Measurements from ENCODE around the gene SDC3. TPM values are rescaled to one million over a fixed set of nuclear protein-coding genes. Genes with fewer than 3 reads are reported as not detected.

SDC3 gene
- total RNA-seq, 1 donor from 2014 or later, result 0.71 TPM

- Mint-ChIP-seq H3K27ac (no peak overlapping the region), H3K27me3 (peaks cover 15% of the 10 kb centered on the region), H3K36me3 (ENCODE audit: low read depth) (no peaks in the 10 kb centered on the region), H3K4me1 (no peaks in the 10 kb centered on the region), H3K4me3 (no peak overlapping the region), H3K9me3 (no peaks in the 10 kb centered on the region)
- no peak for TF ChIP-seq CTCF (IDR thresholded peaks at IDR 0.05)
- ChIA-PET CTCF (no interaction called here), POLR2A (interaction anchor here (0.6 kb wide), 1 partner anchor 113 kb away, joined by 3 read pairs; no protein-coding TSS in a partner anchor)
- ATAC-seq (ENCODE audit: low read depth) (no peak), DNase-seq (no peak)
- intact Hi-C loops (cut with micrococcal nuclease), result loop anchor here (10.0 kb wide), 1 partner anchor 1681 kb away; the partner anchor contains the start of genes MECR and PTPRU
Measured at GRCh38 chr1:30916296-30916695, 7.7 kb upstream of the SDC3 start.

DNA sequence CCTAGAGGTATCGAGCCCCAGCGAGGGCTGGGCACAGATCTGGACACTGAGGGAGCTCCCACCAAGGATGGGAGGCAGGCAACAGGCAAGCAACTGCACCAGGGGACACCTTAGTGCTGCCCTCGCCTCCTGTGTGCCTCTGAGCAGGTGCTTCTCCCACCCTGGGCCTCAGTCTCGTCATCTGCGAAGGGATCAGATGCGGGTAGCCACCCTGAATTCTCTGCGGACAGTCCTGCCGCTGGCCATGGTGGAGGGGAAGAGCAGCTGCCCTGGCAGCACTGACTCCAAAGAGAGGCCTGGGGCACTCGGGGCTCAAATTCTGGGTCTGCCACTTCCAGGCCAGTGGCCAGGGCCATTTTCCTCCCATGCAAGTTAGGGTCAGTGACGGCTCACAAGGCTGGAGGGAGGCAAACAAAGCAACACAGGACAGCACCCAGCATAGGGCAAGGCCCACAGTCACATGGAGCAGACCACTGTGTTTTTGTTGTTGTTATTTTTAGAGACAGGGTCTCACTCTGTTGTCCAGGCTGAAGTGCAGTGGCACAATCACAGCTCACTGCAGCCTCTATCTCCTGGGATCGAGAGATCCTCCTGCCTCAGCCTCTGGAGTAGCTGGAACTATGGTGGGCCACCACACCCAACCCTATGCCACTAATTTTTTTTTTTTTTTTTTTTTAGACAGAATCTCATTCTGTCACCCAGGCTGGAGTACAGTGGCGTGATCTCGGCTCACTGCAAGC lies 7.1 kb upstream of the SDC3 start:
- no peak overlapping the region for H3K4me3 Mint-ChIP-seq
- no peak for TF ChIP-seq CTCF (IDR thresholded peaks at IDR 0.05)
- DNase-seq (no peak), ATAC-seq (ENCODE audit: low read depth) (no peak)
- peaks cover under 1% of the 10 kb centered on the region for H3K4me1 Mint-ChIP-seq
- H3K36me3 Mint-ChIP-seq (ENCODE audit: low read depth), result no peaks in the 10 kb centered on the region
- ChIA-PET POLR2A (interaction anchor here (1.0 kb wide), 1 partner anchor 93 kb away, joined by 3 read pairs; no protein-coding TSS in a partner anchor), CTCF (interaction anchor here (7.8 kb wide), 1 partner anchor 113 kb away, joined by 158 read pairs; no protein-coding TSS in a partner anchor)
- intact Hi-C loops (cut with micrococcal nuclease), result loop anchor here (10.0 kb wide), 1 partner anchor 1681 kb away; the partner anchor contains the start of genes MECR and PTPRU
- H3K27ac Mint-ChIP-seq, result no peak overlapping the region
- peaks cover 18% of the 10 kb centered on the region for H3K27me3 Mint-ChIP-seq
- H3K9me3 Mint-ChIP-seq, result no peaks in the 10 kb centered on the region

- ChIA-PET POLR2A (interaction anchor here (0.5 to 1.0 kb wide), 3 partner anchors 92 to 129 kb away, joined by 3 to 4 read pairs (median 4); no protein-coding TSS in a partner anchor), CTCF (interaction anchor here (0.6 to 7.8 kb wide), 3 partner anchors 14 to 195 kb away, joined by 3 to 158 read pairs (median 7); no protein-coding TSS in a partner anchor)
- Mint-ChIP-seq H3K4me1 (peaks cover 7% of the 10 kb centered on the region), H3K9me3 (no peaks in the 10 kb centered on the region), H3K4me3 (no peak overlapping the region), H3K36me3 (ENCODE audit: low read depth) (no peaks in the 10 kb centered on the region), H3K27me3 (peaks cover 20% of the 10 kb centered on the region), H3K27ac (no peak overlapping the region)
- intact Hi-C loops (cut with micrococcal nuclease), result loop anchor here (10.0 kb wide), 1 partner anchor 1680 kb away; the partner anchor contains the start of genes MECR and PTPRU
- TF ChIP-seq CTCF (IDR thresholded peaks at IDR 0.05), result no peak
- DNase-seq (no peak), ATAC-seq (ENCODE audit: low read depth) (no peak)
Measured at GRCh38 chr1:30914931-30915330, 6.4 kb upstream of the SDC3 start.

DNA sequence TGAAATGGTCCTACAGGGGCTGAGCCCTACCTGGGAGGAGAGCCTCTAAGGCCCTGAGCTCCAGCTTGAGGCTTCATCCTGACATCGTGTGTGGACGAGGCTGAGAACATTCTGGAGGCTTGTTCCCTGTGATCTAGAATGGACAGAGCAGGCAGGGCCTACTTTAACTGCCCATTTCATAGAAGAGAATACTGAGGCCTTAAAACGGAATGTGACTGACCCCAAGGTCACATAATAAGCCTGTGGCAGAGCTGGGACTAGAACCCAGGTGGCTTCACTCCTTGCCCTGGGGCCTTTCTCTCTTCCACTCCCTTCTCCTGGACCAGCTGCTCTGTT lies 6.0 kb upstream of the SDC3 start:
- intact Hi-C loops (cut with micrococcal nuclease), result loop anchor here (10.0 kb wide), 1 partner anchor 1680 kb away; the partner anchor contains the start of genes MECR and PTPRU
- no peaks in the 10 kb centered on the region for H3K9me3 Mint-ChIP-seq
- no peak overlapping the region for H3K27ac Mint-ChIP-seq
- no peak for TF ChIP-seq CTCF (IDR thresholded peaks at IDR 0.05)
- H3K4me3 Mint-ChIP-seq, result no peak overlapping the region
- POLR2A ChIA-PET, result interaction anchor here (0.5 to 1.0 kb wide), 3 partner anchors 92 to 128 kb away, joined by 3 to 4 read pairs (median 4); no protein-coding TSS in a partner anchor
- ATAC-seq (ENCODE audit: low read depth) (no peak), DNase-seq (no peak)
- H3K4me1 Mint-ChIP-seq, result peaks cover 11% of the 10 kb centered on the region
- peaks cover 21% of the 10 kb centered on the region for H3K27me3 Mint-ChIP-seq
- no peaks in the 10 kb centered on the region for H3K36me3 Mint-ChIP-seq (ENCODE audit: low read depth)
- CTCF ChIA-PET, result interaction anchor here (0.6 to 7.8 kb wide), 4 partner anchors 14 to 194 kb away, joined by 3 to 158 read pairs (median 24); no protein-coding TSS in a partner anchor

All from activated B cell treated with CpG ODN at 0.5 μM for 24 hours (primary cell).